ENCODE results near the gene NOL3.

- TF ChIP-seq CTCF (IDR thresholded peaks at IDR 0.05; ENCODE audit: insufficient read depth, low read length) (no peak), GABPA (IDR thresholded peaks at IDR 0.05; ENCODE audit: low read depth) (no peak)
- TF ChIP-seq, protein P1, sequence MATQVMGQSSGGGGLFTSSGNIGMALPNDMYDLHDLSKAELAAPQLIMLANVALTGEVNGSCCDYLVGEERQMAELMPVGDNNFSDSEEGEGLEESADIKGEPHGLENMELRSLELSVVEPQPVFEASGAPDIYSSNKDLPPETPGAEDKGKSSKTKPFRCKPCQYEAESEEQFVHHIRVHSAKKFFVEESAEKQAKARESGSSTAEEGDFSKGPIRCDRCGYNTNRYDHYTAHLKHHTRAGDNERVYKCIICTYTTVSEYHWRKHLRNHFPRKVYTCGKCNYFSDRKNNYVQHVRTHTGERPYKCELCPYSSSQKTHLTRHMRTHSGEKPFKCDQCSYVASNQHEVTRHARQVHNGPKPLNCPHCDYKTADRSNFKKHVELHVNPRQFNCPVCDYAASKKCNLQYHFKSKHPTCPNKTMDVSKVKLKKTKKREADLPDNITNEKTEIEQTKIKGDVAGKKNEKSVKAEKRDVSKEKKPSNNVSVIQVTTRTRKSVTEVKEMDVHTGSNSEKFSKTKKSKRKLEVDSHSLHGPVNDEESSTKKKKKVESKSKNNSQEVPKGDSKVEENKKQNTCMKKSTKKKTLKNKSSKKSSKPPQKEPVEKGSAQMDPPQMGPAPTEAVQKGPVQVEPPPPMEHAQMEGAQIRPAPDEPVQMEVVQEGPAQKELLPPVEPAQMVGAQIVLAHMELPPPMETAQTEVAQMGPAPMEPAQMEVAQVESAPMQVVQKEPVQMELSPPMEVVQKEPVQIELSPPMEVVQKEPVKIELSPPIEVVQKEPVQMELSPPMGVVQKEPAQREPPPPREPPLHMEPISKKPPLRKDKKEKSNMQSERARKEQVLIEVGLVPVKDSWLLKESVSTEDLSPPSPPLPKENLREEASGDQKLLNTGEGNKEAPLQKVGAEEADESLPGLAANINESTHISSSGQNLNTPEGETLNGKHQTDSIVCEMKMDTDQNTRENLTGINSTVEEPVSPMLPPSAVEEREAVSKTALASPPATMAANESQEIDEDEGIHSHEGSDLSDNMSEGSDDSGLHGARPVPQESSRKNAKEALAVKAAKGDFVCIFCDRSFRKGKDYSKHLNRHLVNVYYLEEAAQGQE (IDR thresholded peaks at IDR 0.05; ENCODE audit: insufficient replicate concordance, low read depth), result no peak
These were observed 15.6 kb upstream of the NOL3 start for GRCh38 chr16:67154578-67155294.
